ENCODE data around the gene ZC3H12A.

ZC3H12A gene

GRCh38 chr1:37439349-37439995 lies 34.9 kb upstream of the ZC3H12A start (continued):
- no peak for TF ChIP-seq CSRNP3 (CRISPR knock-in tag; IDR thresholded peaks at IDR 0.05)
- no peak for TF ChIP-seq CREB5 (CRISPR knock-in tag; IDR thresholded peaks at IDR 0.05; ENCODE audit: low read depth)
- TF ChIP-seq ZFP30 (CRISPR knock-in tag; IDR thresholded peaks at IDR 0.05): no peak
- no peak for TF ChIP-seq PPARA (CRISPR knock-in tag; IDR thresholded peaks at IDR 0.05; ENCODE audit: borderline replicate concordance)
- no peak for TF ChIP-seq ZNF70 (CRISPR knock-in tag; IDR thresholded peaks at IDR 0.05)
- TF ChIP-seq ARNTL (CRISPR knock-in tag; IDR thresholded peaks at IDR 0.05; ENCODE audit: borderline replicate concordance, low read depth): no peak
- no peak for TF ChIP-seq SNAI2 (CRISPR knock-in tag; IDR thresholded peaks at IDR 0.05)
- no peak for TF ChIP-seq BACH2 (CRISPR knock-in tag; IDR thresholded peaks at IDR 0.05; ENCODE audit: borderline replicate concordance)
- TF ChIP-seq ISL1 (CRISPR knock-in tag; IDR thresholded peaks at IDR 0.05): no peak
- no peak for TF ChIP-seq ZC3H10 (CRISPR knock-in tag; IDR thresholded peaks at IDR 0.05)

- TF ChIP-seq SNAI2 (CRISPR knock-in tag; IDR thresholded peaks at IDR 0.05) (no peak), ZNF70 (CRISPR knock-in tag; IDR thresholded peaks at IDR 0.05) (no peak), ZC3H10 (CRISPR knock-in tag; IDR thresholded peaks at IDR 0.05) (no peak), ZNF565 (CRISPR knock-in tag; conservative IDR thresholded peaks at IDR 0.05; ENCODE audit: low read depth) (no peak), PATZ1 (CRISPR knock-in tag; IDR thresholded peaks at IDR 0.05; ENCODE audit: borderline replicate concordance) (no peak), TSHZ2 (CRISPR knock-in tag; IDR thresholded peaks at IDR 0.05) (no peak)
- ATAC-seq: no peak
These were observed 32.9 kb upstream of the ZC3H12A start for GRCh38 chr1:37441490-37441889.

- no peak for TF ChIP-seq GLIS3 (CRISPR knock-in tag; IDR thresholded peaks at IDR 0.05)
- TF ChIP-seq ZFP3 (CRISPR knock-in tag; IDR thresholded peaks at IDR 0.05): no peak
- TF ChIP-seq ZNF565 (CRISPR knock-in tag; conservative IDR thresholded peaks at IDR 0.05; ENCODE audit: low read depth): no peak
- TF ChIP-seq CSDC2 (CRISPR knock-in tag; IDR thresholded peaks at IDR 0.05): no peak
- ATAC-seq: no peak
These were observed 32.2 kb upstream of the ZC3H12A start for GRCh38 chr1:37442139-37442538.

GRCh38 chr1:37442644-37443043 lies 31.7 kb upstream of the ZC3H12A start:
- TF ChIP-seq ISL1 (CRISPR knock-in tag; IDR thresholded peaks at IDR 0.05) (no peak), CREB5 (CRISPR knock-in tag; IDR thresholded peaks at IDR 0.05; ENCODE audit: low read depth) (no peak)
- ATAC-seq: no peak

- ATAC-seq: no peak
- TF ChIP-seq TSHZ2 (CRISPR knock-in tag; IDR thresholded peaks at IDR 0.05) (no peak), GLIS3 (CRISPR knock-in tag; IDR thresholded peaks at IDR 0.05) (no peak), ZFP30 (CRISPR knock-in tag; IDR thresholded peaks at IDR 0.05) (no peak), SNAI2 (CRISPR knock-in tag; IDR thresholded peaks at IDR 0.05) (no peak), ZNF70 (CRISPR knock-in tag; IDR thresholded peaks at IDR 0.05) (no peak), OSR1 (CRISPR knock-in tag; IDR thresholded peaks at IDR 0.05) (no peak), TCF4 (CRISPR knock-in tag; IDR thresholded peaks at IDR 0.05; ENCODE audit: borderline replicate concordance) (no peak), ISL1 (CRISPR knock-in tag; IDR thresholded peaks at IDR 0.05) (no peak), ZNF565 (CRISPR knock-in tag; conservative IDR thresholded peaks at IDR 0.05; ENCODE audit: low read depth) (no peak), ZC3H10 (CRISPR knock-in tag; IDR thresholded peaks at IDR 0.05) (no peak)
These were observed 27.5 kb upstream of the ZC3H12A start for GRCh38 chr1:37446874-37447273.
